Hepatocyte (in vitro differentiated cells): Measurements from ENCODE around the gene SIGLEC9.

Experiments
- EZH2phosphoT487 ChIP-seq: fragments of 200-600 bp; sonication (generic); IDR thresholded peaks from one replicate; pipeline ENCODE4 v1.6.1; 2018; ENCODE audit warnings: antibody characterized with exemption, mild to moderate bottlenecking, low read depth, moderate library complexity; ENCODE audit not compliant: unreplicated experiment, severe bottlenecking
- TF ChIP-seq, protein P1 (sequence below): fragments of 200-600 bp; sonication (generic); IDR thresholded peaks from 2 replicates; pipeline ENCODE4 v1.5.1; 2016; ENCODE audit warnings: antibody characterized with exemption, mild to moderate bottlenecking; ENCODE audit not compliant: poor library complexity

DNA sequence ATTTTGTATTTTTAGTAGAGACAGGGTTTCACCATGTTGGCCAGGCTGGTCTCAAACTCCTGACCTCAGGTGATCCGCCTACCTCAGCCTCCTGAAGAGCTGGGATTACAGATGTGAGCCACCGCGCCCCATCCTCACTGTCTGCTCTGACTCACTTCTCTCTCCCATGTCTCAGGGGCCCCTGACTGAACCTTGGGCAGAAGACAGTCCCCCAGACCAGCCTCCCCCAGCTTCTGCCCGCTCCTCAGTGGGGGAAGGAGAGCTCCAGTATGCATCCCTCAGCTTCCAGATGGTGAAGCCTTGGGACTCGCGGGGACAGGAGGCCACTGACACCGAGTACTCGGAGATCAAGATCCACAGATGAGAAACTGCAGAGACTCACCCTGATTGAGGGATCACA lies 5.0 kb downstream of the SIGLEC9 start:
- TF ChIP-seq, protein P1, sequence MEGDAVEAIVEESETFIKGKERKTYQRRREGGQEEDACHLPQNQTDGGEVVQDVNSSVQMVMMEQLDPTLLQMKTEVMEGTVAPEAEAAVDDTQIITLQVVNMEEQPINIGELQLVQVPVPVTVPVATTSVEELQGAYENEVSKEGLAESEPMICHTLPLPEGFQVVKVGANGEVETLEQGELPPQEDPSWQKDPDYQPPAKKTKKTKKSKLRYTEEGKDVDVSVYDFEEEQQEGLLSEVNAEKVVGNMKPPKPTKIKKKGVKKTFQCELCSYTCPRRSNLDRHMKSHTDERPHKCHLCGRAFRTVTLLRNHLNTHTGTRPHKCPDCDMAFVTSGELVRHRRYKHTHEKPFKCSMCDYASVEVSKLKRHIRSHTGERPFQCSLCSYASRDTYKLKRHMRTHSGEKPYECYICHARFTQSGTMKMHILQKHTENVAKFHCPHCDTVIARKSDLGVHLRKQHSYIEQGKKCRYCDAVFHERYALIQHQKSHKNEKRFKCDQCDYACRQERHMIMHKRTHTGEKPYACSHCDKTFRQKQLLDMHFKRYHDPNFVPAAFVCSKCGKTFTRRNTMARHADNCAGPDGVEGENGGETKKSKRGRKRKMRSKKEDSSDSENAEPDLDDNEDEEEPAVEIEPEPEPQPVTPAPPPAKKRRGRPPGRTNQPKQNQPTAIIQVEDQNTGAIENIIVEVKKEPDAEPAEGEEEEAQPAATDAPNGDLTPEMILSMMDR, result no peak
- no peak for TF ChIP-seq EZH2phosphoT487
